ENCODE data around the gene KCNK1. TPM values are rescaled to one million over a fixed set of nuclear protein-coding genes. Genes with fewer than 3 reads are reported as not detected.

The KCNK1 gene
- total RNA-seq, 1 experiment from 2014 or later, result 13.3 TPM

DNA sequence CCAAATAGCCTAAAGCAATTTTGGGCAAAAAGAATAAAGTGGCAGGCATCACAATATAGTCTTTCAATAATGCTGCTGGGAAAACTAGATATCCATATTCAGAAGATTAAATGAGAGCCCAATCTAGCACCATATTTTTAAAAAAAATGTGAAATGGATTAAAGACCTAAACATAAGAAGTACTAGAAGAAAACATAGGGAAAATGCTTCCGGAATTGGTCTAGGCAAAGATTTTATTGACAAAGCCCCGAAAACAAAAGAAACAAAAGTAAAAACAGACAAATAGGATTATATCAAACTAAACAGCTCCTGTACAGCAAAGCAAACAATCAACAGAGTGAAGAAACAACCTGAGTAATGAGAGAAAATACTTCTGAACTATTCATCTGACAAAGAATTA, 48.6 kb upstream of the KCNK1 start:
- no peak for ATAC-seq
- Mint-ChIP-seq H3K36me3 (no peaks in the 10 kb centered on the region; the same call in 1 of the 2 replicates), H3K4me3 (no peak overlapping the region), H3K27me3 (ENCODE audit: low read depth) (peaks cover 4% of the 10 kb centered on the region; the same call in 1 of the 2 replicates), H3K4me1 (no peaks in the 10 kb centered on the region), H3K9me3 (peaks cover 27% of the 10 kb centered on the region), H3K27ac (no peak overlapping the region)
- TF ChIP-seq E2F4 (CRISPR knock-in tag; IDR thresholded peaks at IDR 0.05; ENCODE audit: borderline replicate concordance, low read depth) (no peak), CREM (CRISPR knock-in tag; IDR thresholded peaks at IDR 0.05) (no peak), CDX4 (CRISPR knock-in tag; IDR thresholded peaks at IDR 0.05; ENCODE audit: borderline replicate concordance) (no peak), AFF4 (CRISPR knock-in tag; IDR thresholded peaks at IDR 0.05; ENCODE audit: borderline replicate concordance) (no peak), ATF1 (CRISPR knock-in tag; IDR thresholded peaks at IDR 0.05) (no peak), FOXP1 (CRISPR knock-in tag; IDR thresholded peaks at IDR 0.05; ENCODE audit: borderline replicate concordance) (no peak)
- TF ChIP-seq, protein P1, sequence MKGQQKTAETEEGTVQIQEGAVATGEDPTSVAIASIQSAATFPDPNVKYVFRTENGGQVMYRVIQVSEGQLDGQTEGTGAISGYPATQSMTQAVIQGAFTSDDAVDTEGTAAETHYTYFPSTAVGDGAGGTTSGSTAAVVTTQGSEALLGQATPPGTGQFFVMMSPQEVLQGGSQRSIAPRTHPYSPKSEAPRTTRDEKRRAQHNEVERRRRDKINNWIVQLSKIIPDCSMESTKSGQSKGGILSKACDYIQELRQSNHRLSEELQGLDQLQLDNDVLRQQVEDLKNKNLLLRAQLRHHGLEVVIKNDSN (CRISPR knock-in tag; IDR thresholded peaks at IDR 0.05), result no peak
- CTCF ChIA-PET, result no interaction called here
- DNase-seq (ENCODE audit: low spot score), result no peak
- POLR2A ChIA-PET, result no interaction called here

GRCh38 chr1:233566886-233567285, 47.0 kb upstream of the KCNK1 start:
- ATAC-seq (no peak), DNase-seq (ENCODE audit: low spot score) (no peak)
- Mint-ChIP-seq H3K27me3 (ENCODE audit: low read depth) (peaks cover 4% of the 10 kb centered on the region; the same call in 1 of the 2 replicates), H3K27ac (no peak overlapping the region), H3K4me1 (no peaks in the 10 kb centered on the region), H3K4me3 (no peak overlapping the region), H3K36me3 (no peaks in the 10 kb centered on the region; the same call in 1 of the 2 replicates), H3K9me3 (peaks cover 22% of the 10 kb centered on the region)
- TF ChIP-seq TP53 (CRISPR knock-in tag; IDR thresholded peaks at IDR 0.05), result no peak
- ChIA-PET POLR2A (no interaction called here), CTCF (no interaction called here)

GRCh38 chr1:233569636-233570035, 44.3 kb upstream of the KCNK1 start:
- peaks cover 13% of the 10 kb centered on the region for H3K9me3 Mint-ChIP-seq
- no peaks in the 10 kb centered on the region; the same call in 1 of the 2 replicates for H3K27me3 Mint-ChIP-seq (ENCODE audit: low read depth)
- no peak overlapping the region for H3K4me3 Mint-ChIP-seq
- ATAC-seq, result no peak
- H3K4me1 Mint-ChIP-seq, result no peaks in the 10 kb centered on the region
- H3K27ac Mint-ChIP-seq, result no peak overlapping the region
- no peak for DNase-seq (ENCODE audit: low spot score)
- ChIA-PET POLR2A (no interaction called here), CTCF (no interaction called here)
- H3K36me3 Mint-ChIP-seq, result no peaks in the 10 kb centered on the region; the same call in 1 of the 2 replicates
- TF ChIP-seq ERG (CRISPR knock-in tag; IDR thresholded peaks at IDR 0.05) (no peak), CBFB (CRISPR knock-in tag; IDR thresholded peaks at IDR 0.05; ENCODE audit: low read depth) (no peak), ZNF416 (CRISPR knock-in tag; IDR thresholded peaks at IDR 0.05) (no peak), GTF2I (CRISPR knock-in tag; conservative IDR thresholded peaks at IDR 0.05) (no peak), JAZF1 (CRISPR knock-in tag; IDR thresholded peaks at IDR 0.05) (no peak), JUN (CRISPR knock-in tag; IDR thresholded peaks at IDR 0.05) (no peak), NFATC4 (CRISPR knock-in tag; IDR thresholded peaks at IDR 0.05) (no peak)
- TF ChIP-seq, protein P2, sequence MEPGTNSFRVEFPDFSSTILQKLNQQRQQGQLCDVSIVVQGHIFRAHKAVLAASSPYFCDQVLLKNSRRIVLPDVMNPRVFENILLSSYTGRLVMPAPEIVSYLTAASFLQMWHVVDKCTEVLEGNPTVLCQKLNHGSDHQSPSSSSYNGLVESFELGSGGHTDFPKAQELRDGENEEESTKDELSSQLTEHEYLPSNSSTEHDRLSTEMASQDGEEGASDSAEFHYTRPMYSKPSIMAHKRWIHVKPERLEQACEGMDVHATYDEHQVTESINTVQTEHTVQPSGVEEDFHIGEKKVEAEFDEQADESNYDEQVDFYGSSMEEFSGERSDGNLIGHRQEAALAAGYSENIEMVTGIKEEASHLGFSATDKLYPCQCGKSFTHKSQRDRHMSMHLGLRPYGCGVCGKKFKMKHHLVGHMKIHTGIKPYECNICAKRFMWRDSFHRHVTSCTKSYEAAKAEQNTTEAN (CRISPR knock-in tag; IDR thresholded peaks at IDR 0.05), result no peak
- TF ChIP-seq, protein P3, sequence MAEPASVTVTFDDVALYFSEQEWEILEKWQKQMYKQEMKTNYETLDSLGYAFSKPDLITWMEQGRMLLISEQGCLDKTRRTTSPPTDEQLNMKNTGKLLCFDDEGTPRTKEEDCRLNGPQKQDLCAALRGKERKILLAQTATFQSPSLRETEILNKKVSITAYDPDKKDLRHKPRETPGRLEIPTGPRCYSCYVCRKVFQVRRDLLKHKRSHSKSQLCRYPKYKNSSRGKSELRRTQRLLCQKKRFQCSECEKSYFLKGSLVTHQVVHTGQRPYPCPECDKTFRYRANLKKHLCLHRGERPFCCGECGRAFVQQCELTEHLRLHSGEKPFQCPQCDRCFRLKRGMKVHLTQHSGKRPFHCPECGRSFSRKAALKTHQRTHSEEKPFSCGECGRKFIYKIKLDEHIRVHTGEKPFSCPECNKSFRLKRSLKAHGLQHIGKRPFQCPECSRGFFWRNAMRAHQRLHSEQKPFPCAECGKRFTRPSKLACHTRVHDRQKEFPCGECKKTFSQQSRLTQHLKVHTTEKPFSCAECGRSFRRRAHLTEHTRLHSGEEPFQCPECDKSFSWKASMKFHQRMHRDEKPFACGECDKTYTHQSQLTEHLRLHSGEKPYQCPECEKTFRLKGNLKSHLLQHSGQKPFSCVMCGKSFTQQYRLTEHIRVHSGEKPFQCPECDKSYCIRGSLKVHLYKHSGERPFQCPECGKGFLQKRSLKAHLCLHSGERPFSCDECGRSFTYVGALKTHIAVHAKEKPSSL (CRISPR knock-in tag; conservative IDR thresholded peaks at IDR 0.05), result no peak
- TF ChIP-seq, protein P4, sequence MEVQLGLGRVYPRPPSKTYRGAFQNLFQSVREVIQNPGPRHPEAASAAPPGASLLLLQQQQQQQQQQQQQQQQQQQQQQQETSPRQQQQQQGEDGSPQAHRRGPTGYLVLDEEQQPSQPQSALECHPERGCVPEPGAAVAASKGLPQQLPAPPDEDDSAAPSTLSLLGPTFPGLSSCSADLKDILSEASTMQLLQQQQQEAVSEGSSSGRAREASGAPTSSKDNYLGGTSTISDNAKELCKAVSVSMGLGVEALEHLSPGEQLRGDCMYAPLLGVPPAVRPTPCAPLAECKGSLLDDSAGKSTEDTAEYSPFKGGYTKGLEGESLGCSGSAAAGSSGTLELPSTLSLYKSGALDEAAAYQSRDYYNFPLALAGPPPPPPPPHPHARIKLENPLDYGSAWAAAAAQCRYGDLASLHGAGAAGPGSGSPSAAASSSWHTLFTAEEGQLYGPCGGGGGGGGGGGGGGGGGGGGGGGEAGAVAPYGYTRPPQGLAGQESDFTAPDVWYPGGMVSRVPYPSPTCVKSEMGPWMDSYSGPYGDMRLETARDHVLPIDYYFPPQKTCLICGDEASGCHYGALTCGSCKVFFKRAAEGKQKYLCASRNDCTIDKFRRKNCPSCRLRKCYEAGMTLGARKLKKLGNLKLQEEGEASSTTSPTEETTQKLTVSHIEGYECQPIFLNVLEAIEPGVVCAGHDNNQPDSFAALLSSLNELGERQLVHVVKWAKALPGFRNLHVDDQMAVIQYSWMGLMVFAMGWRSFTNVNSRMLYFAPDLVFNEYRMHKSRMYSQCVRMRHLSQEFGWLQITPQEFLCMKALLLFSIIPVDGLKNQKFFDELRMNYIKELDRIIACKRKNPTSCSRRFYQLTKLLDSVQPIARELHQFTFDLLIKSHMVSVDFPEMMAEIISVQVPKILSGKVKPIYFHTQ (CRISPR knock-in tag; IDR thresholded peaks at IDR 0.05), result no peak
